Breast epithelium (tissue), 4 donors: Measurements from ENCODE around the gene NRP1. TPM values are rescaled to one million over a fixed set of nuclear protein-coding genes. Genes with fewer than 3 reads are reported as not detected.
"Not testable (repeated sequence)": the region's sequence is repeated elsewhere in the genome, so short reads cannot be mapped to it uniquely, and the experiment has no call there.

Experiments
- DNase-seq, 2 donors: peaks; one replicate each; pipeline ENCODE4 v3.0.0-alpha.2; 2019; ENCODE audit warnings: low spot score in 2 of 2
- H3K27ac ChIP-seq, 2 donors: fragments of 200-600 bp; sonication (generic) in 1 of 2; one replicate each; pipeline ENCODE4 v1.5.1; 2016 to 2019; ENCODE audit warnings: mild to moderate bottlenecking in 1 of 2
- H3K27me3 ChIP-seq, 2 donors: fragments of 200-600 bp; sonication (generic) in 1 of 2; one replicate each; pipeline versions ENCODE4 v1.5.1 to v1.6.0; 2017 to 2019; ENCODE audit warnings: control low read depth in 1 of 2, mild to moderate bottlenecking in 1 of 2
- H3K36me3 ChIP-seq: fragments of 200-600 bp; one replicate; pipeline ENCODE4 v1.5.1; 2019
- H3K4me1 ChIP-seq, 2 donors: fragments of 200-600 bp; sonication (generic); one replicate each; pipeline ENCODE4 v1.5.1; 2016 to 2019; ENCODE audit warnings: control low read depth in 1 of 2
- H3K4me3 ChIP-seq, 3 donors: fragments of 200-600 bp; sonication (generic); 1 replicate in 2 of 3; 2 replicates in 1 of 3; pipeline ENCODE4 v1.5.1; 2016 to 2019; ENCODE audit warnings: mild to moderate bottlenecking in 3 of 3, moderate library complexity in 2 of 3
- H3K9me3 ChIP-seq, 2 donors: fragments of 200-600 bp; sonication (generic) in 1 of 2; one replicate each; pipeline ENCODE4 v1.5.1; 2016 to 2019; ENCODE audit warnings: control low read depth in 1 of 2
- POLR2A ChIP-seq: fragments of 450-650 bp; IDR thresholded peaks from one replicate; pipeline ENCODE4 v1.6.1; 2016; ENCODE audit warnings: antibody characterized with exemption, mild to moderate bottlenecking, moderate library complexity
- POLR2AphosphoS5 ChIP-seq, 3 donors: sonication (generic); formaldehyde crosslinking; IDR thresholded peaks; one replicate each; pipeline ENCODE4 v1.6.1; 2017; ENCODE audit warnings: antibody characterized with exemption in 3 of 3
- intact Hi-C: fragments of 100-400 bp; cut with DNase I; formaldehyde crosslinking; loops from one replicate; pipeline ENCODE4 v1.15.1; 2023; ENCODE audit warnings: low total_unique reads
- total RNA-seq, 3 donors: library from RNA; depleted of rRNA; stranded (reverse); fragments of >200 nt; gene quantifications; one replicate each; pipeline ENCODE4 v1.1.0, GENCODE V29; 2016
- TF ChIP-seq, protein P1 (sequence below), 3 donors: fragments of 450-650 bp; IDR thresholded peaks; one replicate each; pipeline ENCODE4 v1.5.1; 2016 to 2017; ENCODE audit warnings: antibody characterized with exemption in 3 of 3, mild to moderate bottlenecking in 3 of 3, moderate library complexity in 3 of 3

Gene NRP1
- 10 to 100 TPM; 50.8 to 76.0 (median 74.7) TPM for total RNA-seq

DNA sequence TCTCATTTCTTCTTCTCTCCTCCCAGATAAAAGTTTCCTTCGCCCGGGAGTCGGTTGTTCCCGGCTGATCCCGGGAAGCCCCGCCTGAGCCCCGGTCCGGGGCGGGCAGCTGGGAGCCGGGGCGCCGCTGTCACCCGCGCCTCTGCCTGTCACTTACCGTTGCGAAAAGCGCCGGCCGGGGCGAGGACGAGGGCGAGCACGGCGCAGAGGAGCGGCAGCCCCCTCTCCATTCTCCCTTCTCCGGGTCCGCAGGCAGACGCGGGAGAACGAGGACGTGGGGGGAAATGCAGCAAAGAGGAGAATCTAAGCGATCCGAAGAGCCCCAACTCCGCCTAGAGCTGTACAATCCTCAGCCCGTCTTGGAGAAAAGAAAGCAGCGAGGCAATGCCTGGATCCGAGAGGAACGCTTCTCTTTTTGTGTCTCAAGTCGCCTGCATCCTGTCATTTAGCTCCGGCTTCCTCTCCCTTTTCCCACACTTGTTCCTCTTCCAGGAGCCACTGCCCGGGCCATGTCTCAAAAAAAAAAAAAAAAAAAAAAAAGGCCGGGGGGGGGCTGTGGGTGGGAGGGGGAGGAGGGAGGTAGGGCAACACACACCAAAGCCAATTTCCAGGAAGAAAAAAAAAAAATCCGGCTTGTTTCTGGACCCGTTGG is at the start of gene NRP1:
Gene NRP1, minus strand, starts transcription at position 515 of the 652 bp plus-strand sequence. Its CDS starts 285 bp downstream, at position 230.
- DNase-seq: no peak
- Histone ChIP-seq H3K4me3 (peak within 1 kb of the TSS; percentile 75 to 82 (median 75)), H3K9me3 (no peaks in the 10 kb centered on the region), H3K36me3 (no peaks in the 10 kb centered on the region), H3K4me1 (no peaks in the 10 kb centered on the region), H3K27ac (peak within 1 kb of the TSS; percentile 84 to 94), H3K27me3 (no peaks in the 10 kb centered on the region)
- intact Hi-C loops: no loop called here
- TF ChIP-seq, protein P1, sequence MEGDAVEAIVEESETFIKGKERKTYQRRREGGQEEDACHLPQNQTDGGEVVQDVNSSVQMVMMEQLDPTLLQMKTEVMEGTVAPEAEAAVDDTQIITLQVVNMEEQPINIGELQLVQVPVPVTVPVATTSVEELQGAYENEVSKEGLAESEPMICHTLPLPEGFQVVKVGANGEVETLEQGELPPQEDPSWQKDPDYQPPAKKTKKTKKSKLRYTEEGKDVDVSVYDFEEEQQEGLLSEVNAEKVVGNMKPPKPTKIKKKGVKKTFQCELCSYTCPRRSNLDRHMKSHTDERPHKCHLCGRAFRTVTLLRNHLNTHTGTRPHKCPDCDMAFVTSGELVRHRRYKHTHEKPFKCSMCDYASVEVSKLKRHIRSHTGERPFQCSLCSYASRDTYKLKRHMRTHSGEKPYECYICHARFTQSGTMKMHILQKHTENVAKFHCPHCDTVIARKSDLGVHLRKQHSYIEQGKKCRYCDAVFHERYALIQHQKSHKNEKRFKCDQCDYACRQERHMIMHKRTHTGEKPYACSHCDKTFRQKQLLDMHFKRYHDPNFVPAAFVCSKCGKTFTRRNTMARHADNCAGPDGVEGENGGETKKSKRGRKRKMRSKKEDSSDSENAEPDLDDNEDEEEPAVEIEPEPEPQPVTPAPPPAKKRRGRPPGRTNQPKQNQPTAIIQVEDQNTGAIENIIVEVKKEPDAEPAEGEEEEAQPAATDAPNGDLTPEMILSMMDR (IDR thresholded peaks at IDR 0.05): no peak
- TF ChIP-seq POLR2AphosphoS5 (IDR thresholded peaks at IDR 0.05): peak in 2 of 3 donors; percentile 11 to 38

DNA sequence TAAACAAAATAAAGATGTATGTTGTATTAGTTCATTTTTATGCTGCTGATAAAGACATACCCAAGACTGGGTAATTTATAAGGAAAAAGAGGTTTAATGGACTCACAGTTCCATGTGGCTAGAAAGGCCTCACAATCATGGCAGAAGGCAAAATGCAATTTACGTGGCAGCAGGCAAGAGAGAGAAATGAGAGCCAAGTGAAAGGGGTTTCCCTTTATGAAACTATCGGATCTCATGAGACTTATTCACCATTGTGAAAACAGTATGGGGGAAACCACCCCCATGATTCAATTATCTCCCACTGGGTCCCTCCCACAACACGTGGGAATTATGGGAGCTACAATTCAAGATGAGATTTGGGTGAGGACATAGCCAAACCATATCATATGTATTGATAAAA is 49.7 kb upstream of the NRP1 start:
- intact Hi-C loops, H3K27ac ChIP-seq, DNase-seq, H3K4me3 ChIP-seq, H3K27me3 ChIP-seq, H3K36me3 ChIP-seq, H3K9me3 ChIP-seq, H3K4me1 ChIP-seq: not testable (repeated sequence)

DNA sequence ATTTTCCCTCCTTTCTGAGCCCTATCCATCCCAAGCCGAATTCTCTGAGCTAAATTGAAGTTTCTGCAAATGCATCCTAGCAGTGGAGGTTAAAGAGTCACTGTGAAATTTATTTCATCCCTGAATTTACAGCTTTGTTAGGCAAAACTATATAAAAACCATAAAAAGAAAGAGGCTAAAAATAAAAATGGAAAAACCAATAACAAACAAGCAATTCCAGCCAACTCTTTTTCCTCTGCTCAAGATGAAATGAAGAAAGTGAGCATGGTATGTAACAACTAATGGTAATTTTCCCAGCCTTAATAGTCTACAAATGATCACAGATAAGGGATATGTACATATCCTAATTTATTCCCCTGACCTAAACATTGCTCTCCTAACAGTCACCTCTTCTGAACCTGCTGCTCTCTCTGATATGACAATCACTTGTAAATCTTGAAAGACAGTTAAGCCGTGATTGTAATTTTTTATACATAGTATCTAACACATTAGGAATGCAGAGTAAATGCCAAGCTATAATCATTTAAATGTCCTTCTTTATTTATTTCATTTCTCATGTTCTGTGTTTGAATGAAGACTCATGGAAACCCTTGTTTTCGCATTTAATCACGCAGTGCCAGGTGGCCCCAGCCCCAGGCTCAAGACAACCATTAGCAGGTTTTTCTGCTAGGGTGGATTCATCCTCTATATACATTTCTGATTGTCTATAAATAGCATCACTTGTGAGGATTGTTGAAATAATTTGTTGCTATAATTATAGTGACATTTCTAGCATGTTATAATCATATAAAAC is 48.6 kb upstream of the NRP1 start:
- intact Hi-C loops: no loop called here
- H3K27me3 ChIP-seq: no peaks in the 10 kb centered on the region
- DNase-seq: no peak
- no peaks in the 10 kb centered on the region for H3K4me1 ChIP-seq
- TF ChIP-seq POLR2A: no peak
- TF ChIP-seq, protein P1 (IDR thresholded peaks at IDR 0.05): no peak
- TF ChIP-seq POLR2AphosphoS5 (IDR thresholded peaks at IDR 0.05): no peak
- no peaks in the 10 kb centered on the region for H3K9me3 ChIP-seq
- no peaks in the 10 kb centered on the region for H3K36me3 ChIP-seq
- no peak overlapping the region for H3K27ac ChIP-seq
- H3K4me3 ChIP-seq: no peak overlapping the region

DNA sequence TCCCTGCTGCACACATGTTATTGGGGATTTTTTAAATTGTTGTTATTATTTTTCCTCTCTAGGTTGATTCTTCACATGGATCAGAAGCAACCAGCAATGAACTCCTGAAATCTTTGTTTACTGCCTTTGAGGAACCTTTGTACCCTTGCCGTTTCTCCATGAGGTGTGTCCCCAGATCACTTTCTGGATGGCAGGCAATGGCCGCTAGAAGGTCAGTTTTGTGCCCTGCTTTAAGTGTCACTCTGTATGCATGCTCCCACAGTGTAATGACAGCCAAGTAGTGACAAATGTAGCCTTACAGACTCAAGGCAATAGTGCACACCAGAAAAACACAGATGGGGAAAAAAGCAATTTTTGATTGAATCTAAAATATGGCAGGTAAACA is 47.7 kb upstream of the NRP1 start:
- Histone ChIP-seq H3K27ac (no peak overlapping the region), H3K4me1 (no peaks in the 10 kb centered on the region), H3K27me3 (no peaks in the 10 kb centered on the region), H3K9me3 (no peaks in the 10 kb centered on the region), H3K36me3 (no peaks in the 10 kb centered on the region), H3K4me3 (no peak overlapping the region)
- no peak for TF ChIP-seq POLR2AphosphoS5 (IDR thresholded peaks at IDR 0.05)
- TF ChIP-seq POLR2A: no peak
- TF ChIP-seq, protein P1 (IDR thresholded peaks at IDR 0.05): no peak
- DNase-seq: no peak
- intact Hi-C loops: no loop called here

DNA sequence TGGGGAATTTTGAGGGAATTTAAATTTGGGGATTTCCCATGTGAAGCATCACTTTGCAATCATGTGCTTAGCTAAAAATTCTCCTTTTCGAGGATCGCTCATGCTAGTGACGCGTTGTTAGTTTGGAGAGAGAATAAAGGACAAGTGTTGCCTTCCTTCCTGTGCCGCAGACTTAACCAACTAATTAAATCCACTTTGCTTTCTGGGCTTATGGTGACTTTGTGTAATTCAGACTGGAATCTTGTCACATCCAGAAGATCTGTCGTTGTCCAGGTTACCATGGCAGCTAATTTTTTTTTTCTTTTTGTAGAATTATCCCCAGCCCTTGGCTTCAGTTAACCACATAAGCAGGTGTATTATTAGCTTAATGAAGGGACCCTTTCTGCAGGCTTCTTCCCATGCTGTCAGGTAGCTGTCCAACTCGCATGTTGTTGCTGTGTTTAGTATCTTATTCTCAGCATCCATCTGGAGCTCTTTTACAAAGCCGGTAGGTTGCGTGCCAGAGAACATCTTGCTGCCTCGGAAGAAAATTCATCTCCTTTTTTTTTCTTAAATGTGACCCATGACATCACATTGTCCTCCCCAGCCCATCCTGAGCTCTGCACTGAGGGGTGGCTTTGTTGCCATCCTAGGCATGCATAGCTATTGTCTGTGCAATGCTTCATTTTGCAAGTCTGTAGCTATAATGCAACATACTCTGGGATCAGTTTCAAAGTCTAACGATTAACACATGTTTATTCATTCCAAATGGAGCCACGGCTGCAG is 47.2 kb upstream of the NRP1 start:
- Histone ChIP-seq H3K27me3 (no peaks in the 10 kb centered on the region), H3K36me3 (no peaks in the 10 kb centered on the region), H3K4me1 (no peaks in the 10 kb centered on the region), H3K4me3 (no peak overlapping the region), H3K27ac (no peak overlapping the region), H3K9me3 (no peaks in the 10 kb centered on the region)
- intact Hi-C loops: no loop called here
- no peak for DNase-seq
- TF ChIP-seq POLR2AphosphoS5 (IDR thresholded peaks at IDR 0.05): peak in 1 of 3 donors; percentile 48
- TF ChIP-seq POLR2A: no peak
- TF ChIP-seq, protein P1 (IDR thresholded peaks at IDR 0.05): no peak
